Activated naive CD4-positive, alpha-beta T cell treated with anti-CD3 and anti-CD28 coated beads, Interleukin-2, amount 50 U/mL, for 72 hours (primary cell): ENCODE results near the gene CHRM5. TPM values are rescaled to one million over a fixed set of nuclear protein-coding genes. Genes with fewer than 3 reads are reported as not detected.
"Not testable (repeated sequence)": the region's sequence is repeated elsewhere in the genome, so short reads cannot be mapped to it uniquely, and the experiment has no call there.

Experiments used
- ATAC-seq, 2 donors: fragments of 150-1000 bp; cut with Tn5 transposase; 2 replicates each; pipeline ENCODE4 v1.10.0; 2021; ENCODE audit warnings: mild to moderate bottlenecking in 2 of 2, moderate library complexity in 2 of 2
- DNase-seq, 2 donors: peaks; one replicate each; pipeline ENCODE4 v3.0.0; 2021 to 2022; ENCODE audit warnings: low spot score in 2 of 2
- H3K27ac Mint-ChIP-seq, 2 donors: one replicate each; pipeline ENCODE4 v1.8.0; 2022; ENCODE audit warnings: mild to moderate bottlenecking in 2 of 2, mixed read lengths in 2 of 2
- H3K36me3 Mint-ChIP-seq, 2 donors: one replicate each; pipeline ENCODE4 v1.8.0; 2022; ENCODE audit warnings: mixed read lengths in 2 of 2
- H3K9me3 Mint-ChIP-seq, 2 donors: one replicate each; pipeline ENCODE4 v1.8.0; 2022; ENCODE audit warnings: mixed read lengths in 2 of 2
- total RNA-seq, 2 donors: library from RNA; stranded (reverse); gene quantifications; one replicate each; pipeline ENCODE4 v1.2.3, GENCODE V29; 2022

The CHRM5 gene
- total RNA-seq, 2 donors from 2014 or later = not detected

- H3K27ac Mint-ChIP-seq = no peak overlapping the region
- no peaks in the 10 kb centered on the region for H3K36me3 Mint-ChIP-seq
- DNase-seq (no peak), ATAC-seq (no peak)
- no peaks in the 10 kb centered on the region for H3K9me3 Mint-ChIP-seq
Measured at GRCh38 chr15:33980159-33980558, 11.9 kb downstream of the CHRM5 start.

GRCh38 chr15:33982516-33982915 is 14.2 kb downstream of the CHRM5 start:
- ATAC-seq = no peak

GRCh38 chr15:33985287-33985686 is 17.0 kb downstream of the CHRM5 start:
- H3K27ac Mint-ChIP-seq = no peak overlapping the region
- H3K36me3 Mint-ChIP-seq = no peaks in the 10 kb centered on the region
- no peaks in the 10 kb centered on the region for H3K9me3 Mint-ChIP-seq
- ATAC-seq = no peak
- no peak for DNase-seq

More at GRCh38 chr15:33982516-33982915, 14.2 kb downstream of the CHRM5 start:
- Mint-ChIP-seq H3K27ac (no peak overlapping the region), H3K9me3 (no peaks in the 10 kb centered on the region), H3K36me3 (no peaks in the 10 kb centered on the region)
- DNase-seq = no peak

- no peak for DNase-seq
- Mint-ChIP-seq H3K27ac (no peak overlapping the region), H3K9me3 (no peaks in the 10 kb centered on the region), H3K36me3 (no peaks in the 10 kb centered on the region)
- no peak for ATAC-seq
Measured at GRCh38 chr15:33985751-33986150, 17.5 kb downstream of the CHRM5 start.

- Mint-ChIP-seq H3K9me3 (no peaks in the 10 kb centered on the region), H3K36me3 (no peaks in the 10 kb centered on the region), H3K27ac (no peak overlapping the region)
- no peak for ATAC-seq
- no peak for DNase-seq
Measured at GRCh38 chr15:33987444-33987843, 19.1 kb downstream of the CHRM5 start.

GRCh38 chr15:33988384-33988783 is 20.1 kb downstream of the CHRM5 start:
- no peak for ATAC-seq
- no peak overlapping the region for H3K27ac Mint-ChIP-seq
- no peak for DNase-seq
- H3K36me3 Mint-ChIP-seq = no peaks in the 10 kb centered on the region
- H3K9me3 Mint-ChIP-seq = no peaks in the 10 kb centered on the region

- no peaks in the 10 kb centered on the region for H3K36me3 Mint-ChIP-seq
- ATAC-seq (no peak), DNase-seq (peak in 1 of 2 donors; percentile 3)
- H3K9me3 Mint-ChIP-seq = no peaks in the 10 kb centered on the region
- no peak overlapping the region for H3K27ac Mint-ChIP-seq
Measured at GRCh38 chr15:33994005-33994615, 25.8 kb downstream of the CHRM5 start.

GRCh38 chr15:33995666-33996065 is 27.4 kb downstream of the CHRM5 start:
- H3K36me3 Mint-ChIP-seq, DNase-seq, ATAC-seq, H3K9me3 Mint-ChIP-seq, H3K27ac Mint-ChIP-seq: not testable (repeated sequence)

- Mint-ChIP-seq H3K27ac (no peak overlapping the region), H3K9me3 (no peaks in the 10 kb centered on the region), H3K36me3 (no peaks in the 10 kb centered on the region)
- ATAC-seq = no peak
- no peak for DNase-seq
Measured at GRCh38 chr15:34001536-34001935, 33.2 kb downstream of the CHRM5 start.

GRCh38 chr15:34006381-34006780 is 38.1 kb downstream of the CHRM5 start:
- Mint-ChIP-seq H3K36me3 (no peaks in the 10 kb centered on the region), H3K9me3 (no peaks in the 10 kb centered on the region), H3K27ac (no peak overlapping the region)
- DNase-seq (no peak), ATAC-seq (no peak)

GRCh38 chr15:34009656-34010055 is 41.4 kb downstream of the CHRM5 start:
- ATAC-seq (no peak), DNase-seq (no peak)
- Mint-ChIP-seq H3K9me3 (no peaks in the 10 kb centered on the region), H3K27ac (no peak overlapping the region), H3K36me3 (peaks cover 0 to 6% of the 10 kb centered on the region in 2 donors)

- Mint-ChIP-seq H3K9me3 (no peaks in the 10 kb centered on the region), H3K36me3 (peaks cover 0 to 6% of the 10 kb centered on the region in 2 donors), H3K27ac (no peak overlapping the region)
- ATAC-seq = no peak
- DNase-seq = no peak
Measured at GRCh38 chr15:34010921-34011320, 42.6 kb downstream of the CHRM5 start.

- peaks cover 0 to 6% of the 10 kb centered on the region in 2 donors for H3K36me3 Mint-ChIP-seq
Measured at GRCh38 chr15:34011481-34011880, 43.2 kb downstream of the CHRM5 start.

GRCh38 chr15:34012461-34013028 is 44.2 kb downstream of the CHRM5 start:
- no peak overlapping the region for H3K27ac Mint-ChIP-seq
- peaks cover 0 to 6% of the 10 kb centered on the region in 2 donors for H3K36me3 Mint-ChIP-seq
- no peaks in the 10 kb centered on the region for H3K9me3 Mint-ChIP-seq
- ATAC-seq (no peak), DNase-seq (no peak)

More at GRCh38 chr15:34011481-34011880, 43.2 kb downstream of the CHRM5 start:
- DNase-seq (no peak), ATAC-seq (no peak)
- H3K9me3 Mint-ChIP-seq = no peaks in the 10 kb centered on the region
- H3K27ac Mint-ChIP-seq = no peak overlapping the region

GRCh38 chr15:34013746-34014145 is 45.4 kb downstream of the CHRM5 start:
- ATAC-seq (no peak), DNase-seq (no peak)
- Mint-ChIP-seq H3K36me3 (peaks cover 8 to 12% of the 10 kb centered on the region in 2 donors), H3K9me3 (no peaks in the 10 kb centered on the region), H3K27ac (no peak overlapping the region)

- DNase-seq (no peak), ATAC-seq (no peak)
- peaks cover 10 to 12% of the 10 kb centered on the region in 2 donors for H3K36me3 Mint-ChIP-seq
- H3K9me3 Mint-ChIP-seq = no peaks in the 10 kb centered on the region
- peak overlapping the region in 1 of 2 donors; percentile 23 for H3K27ac Mint-ChIP-seq
Measured at GRCh38 chr15:34014556-34014955, 46.3 kb downstream of the CHRM5 start.

GRCh38 chr15:34018021-34018645 is 49.8 kb downstream of the CHRM5 start:
- H3K36me3 Mint-ChIP-seq = peaks cover 10 to 12% of the 10 kb centered on the region in 2 donors
- H3K9me3 Mint-ChIP-seq = no peaks in the 10 kb centered on the region

GRCh38 chr15:34018738-34019137 is 50.4 kb downstream of the CHRM5 start:
- peak overlapping the region in 1 of 2 donors; percentile 54 for H3K27ac Mint-ChIP-seq
- H3K36me3 Mint-ChIP-seq, H3K9me3 Mint-ChIP-seq, ATAC-seq, DNase-seq: not testable (repeated sequence)

More at GRCh38 chr15:34018021-34018645, 49.8 kb downstream of the CHRM5 start:
- ATAC-seq (peak; percentile 70 to 73), DNase-seq (peak; percentile 30 to 59)
- H3K27ac Mint-ChIP-seq = peak overlapping the region in 1 of 2 donors; percentile 54
